AG09319 (cell line): ENCODE data around the gene PYCARD.

ENCODE experiments used
- DNase-seq: peaks from one replicate; pipeline ENCODE4 v3.0.0-alpha.2; 2010; ENCODE audit warnings: low read depth; ENCODE audit errors: extremely low read depth
- CTCF ChIP-seq: IDR thresholded peaks from 2 replicates; pipeline ENCODE4 v1.5.1; 2011; ENCODE audit warnings: low read depth, mild to moderate bottlenecking, inconsistent platforms, low read length, moderate library complexity

The PYCARD gene

GRCh38 chr16:31186930-31187807 is 15.4 kb downstream of the PYCARD start:
- no peak for TF ChIP-seq CTCF
- no peak for DNase-seq

GRCh38 chr16:31186176-31186575 is 16.4 kb downstream of the PYCARD start:
- no peak for TF ChIP-seq CTCF
- DNase-seq: no peak

GRCh38 chr16:31185339-31185738 is 17.2 kb downstream of the PYCARD start:
- no peak for DNase-seq
- no peak for TF ChIP-seq CTCF

- no peak for DNase-seq
- TF ChIP-seq CTCF: no peak
These were observed 17.7 kb downstream of the PYCARD start for GRCh38 chr16:31184888-31185287.

- DNase-seq: no peak
These were observed 18.8 kb downstream of the PYCARD start for GRCh38 chr16:31183432-31184428.

GRCh38 chr16:31182391-31182790 is 20.2 kb downstream of the PYCARD start:
- DNase-seq: no peak

More at GRCh38 chr16:31183432-31184428, 18.8 kb downstream of the PYCARD start:
- no peak for TF ChIP-seq CTCF

More at GRCh38 chr16:31182391-31182790, 20.2 kb downstream of the PYCARD start:
- TF ChIP-seq CTCF: no peak
